Peyer's patch (tissue), 4 donors: ENCODE data around the gene CUBN.

Experiments used
- CTCF ChIP-seq, 6 experiments: fragments of 450-650 bp in 4 of 6; fragments of 200-600 bp in 2 of 6; sonication (generic) in 1 of 6; IDR thresholded peaks; one replicate each; pipeline ENCODE4 v1.5.1; 2017 to 2019; ENCODE audit warnings: antibody characterized with exemption in 6 of 6, mild to moderate bottlenecking in 3 of 6, moderate library complexity in 1 of 6
- POLR2A ChIP-seq, 2 donors: fragments of 450-650 bp; IDR thresholded peaks; one replicate each; pipeline ENCODE4 v1.5.1; 2017; ENCODE audit warnings: antibody characterized with exemption in 2 of 2, mild to moderate bottlenecking in 2 of 2, moderate library complexity in 2 of 2

GRCh38 chr10:16950656-16951601 lies 178.7 kb downstream of the CUBN start:
- TF ChIP-seq CTCF (IDR thresholded peaks at IDR 0.05) (no peak), POLR2A (IDR thresholded peaks at IDR 0.05) (no peak)
